GM19455 (cell line): ENCODE results near the gene MC1R.

ENCODE experiments used
- ATAC-seq: cut with Tn5 transposase; IDR thresholded peaks from one replicate; pipeline ENCODE4 v1.9.1; 2021; ENCODE audit not compliant: unreplicated experiment

MC1R gene

DNA sequence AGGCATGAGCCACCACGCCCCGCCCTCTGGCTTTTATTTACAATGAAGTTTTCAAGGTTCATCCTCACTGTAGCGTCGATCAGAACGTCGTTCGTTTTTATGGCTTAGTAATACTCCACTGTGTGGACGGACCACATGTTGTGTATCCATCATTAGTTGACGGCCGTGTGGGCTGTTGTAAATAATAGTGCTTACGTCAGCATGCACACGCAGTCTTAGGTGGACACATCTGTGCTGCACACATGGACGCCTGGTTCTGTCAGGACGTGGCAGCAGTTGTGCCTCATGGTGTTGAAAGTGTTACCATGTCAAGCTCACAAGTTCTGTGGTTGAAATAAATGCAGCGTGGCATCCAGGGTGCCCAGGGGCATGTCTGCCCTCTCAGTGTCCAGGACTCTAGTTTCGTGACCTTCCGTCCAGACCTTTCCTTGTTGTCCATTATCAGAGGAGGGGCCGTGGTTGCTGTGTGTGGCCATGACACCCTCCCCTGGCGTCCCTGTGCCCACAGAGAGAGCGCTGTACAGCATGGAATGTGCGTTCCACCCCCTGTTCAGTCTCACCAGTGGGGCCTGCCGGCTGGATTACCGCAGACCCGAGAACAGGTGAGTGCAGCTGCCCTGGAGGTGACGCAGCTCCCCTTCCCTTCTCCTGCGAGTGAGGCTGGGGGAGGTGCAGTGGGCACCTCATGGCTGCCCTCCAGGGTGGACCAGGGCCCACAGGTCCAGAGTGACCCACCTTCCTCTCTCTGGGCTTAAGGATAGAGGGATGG is 23.0 kb upstream of the MC1R start:
- no peak for ATAC-seq

- no peak for ATAC-seq
Measured at GRCh38 chr16:89897204-89897603, 21.5 kb upstream of the MC1R start.

DNA sequence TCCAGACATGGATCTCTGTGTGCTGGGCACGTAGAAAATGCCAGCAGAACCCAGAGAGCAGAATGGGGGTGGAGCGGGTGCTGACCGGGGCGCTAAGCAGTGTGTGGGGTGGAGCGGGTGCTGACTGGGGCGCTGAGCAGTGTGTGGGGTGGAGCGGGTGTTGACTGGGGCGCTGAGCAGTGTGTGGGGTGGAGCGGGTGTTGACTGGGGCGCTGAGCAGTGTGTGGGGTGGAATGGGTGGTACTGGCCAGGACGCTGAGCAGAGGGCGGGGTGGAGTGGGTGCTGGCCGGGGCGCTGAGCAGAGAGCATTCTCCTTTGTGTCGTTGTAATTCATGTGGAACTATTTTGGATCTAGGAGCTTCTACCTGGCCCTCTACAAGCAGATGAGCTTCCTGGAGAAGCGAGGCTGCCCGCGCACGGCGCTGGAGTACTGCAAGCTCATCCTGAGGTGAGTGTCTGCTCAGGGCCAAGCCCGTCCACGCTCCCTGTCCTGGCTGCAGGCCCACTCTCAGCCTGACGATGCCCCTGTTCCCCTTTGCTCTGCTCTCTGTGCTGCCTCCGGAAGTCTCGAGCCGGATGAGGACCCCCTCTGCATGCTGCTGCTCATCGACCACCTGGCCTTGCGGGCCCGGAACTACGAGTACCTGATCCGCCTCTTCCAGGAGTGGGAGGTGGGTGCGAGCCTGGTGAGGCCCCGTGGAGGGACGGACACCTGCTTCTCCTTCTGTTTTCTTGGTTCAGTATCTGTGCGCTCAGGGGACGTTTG is 20.3 kb upstream of the MC1R start:
- ATAC-seq, result no peak

- ATAC-seq, result no peak
Measured at GRCh38 chr16:89899879-89900481, 18.7 kb upstream of the MC1R start.

GRCh38 chr16:89900885-89901284 is 17.8 kb upstream of the MC1R start:
- ATAC-seq, result no peak

- no peak for ATAC-seq
Measured at GRCh38 chr16:89902980-89903379, 15.7 kb upstream of the MC1R start.

GRCh38 chr16:89903908-89904515 is 14.7 kb upstream of the MC1R start:
- no peak for ATAC-seq

- ATAC-seq, result no peak
Measured at GRCh38 chr16:89904606-89905510, 13.8 kb upstream of the MC1R start.

GRCh38 chr16:89905511-89906139 is 13.0 kb upstream of the MC1R start:
- ATAC-seq, result no peak

GRCh38 chr16:89906140-89907025 is 12.3 kb upstream of the MC1R start:
- ATAC-seq, result no peak

- ATAC-seq, result no peak
Measured at GRCh38 chr16:89907055-89907814, 11.4 kb upstream of the MC1R start.

DNA sequence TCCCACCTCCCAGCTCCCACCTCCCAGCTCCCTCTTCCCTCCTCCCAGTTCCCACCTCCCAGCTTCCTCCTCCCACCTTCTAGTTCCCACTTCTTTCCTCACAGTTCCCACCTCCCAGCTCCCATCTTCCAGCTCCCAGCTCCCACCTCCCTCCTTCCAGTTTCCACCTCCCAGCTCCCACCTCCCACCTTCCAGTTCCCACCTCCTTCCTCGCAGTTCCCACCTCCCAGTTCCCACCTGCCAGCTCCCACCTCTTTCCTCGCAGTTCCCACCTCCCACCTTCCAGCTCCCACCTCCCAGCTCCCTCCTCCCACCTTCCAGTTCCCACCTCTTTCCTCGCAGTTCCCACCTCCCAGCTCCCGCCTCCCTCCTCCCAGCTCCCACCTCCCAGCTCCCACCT is 10.4 kb upstream of the MC1R start:
- no peak for ATAC-seq

DNA sequence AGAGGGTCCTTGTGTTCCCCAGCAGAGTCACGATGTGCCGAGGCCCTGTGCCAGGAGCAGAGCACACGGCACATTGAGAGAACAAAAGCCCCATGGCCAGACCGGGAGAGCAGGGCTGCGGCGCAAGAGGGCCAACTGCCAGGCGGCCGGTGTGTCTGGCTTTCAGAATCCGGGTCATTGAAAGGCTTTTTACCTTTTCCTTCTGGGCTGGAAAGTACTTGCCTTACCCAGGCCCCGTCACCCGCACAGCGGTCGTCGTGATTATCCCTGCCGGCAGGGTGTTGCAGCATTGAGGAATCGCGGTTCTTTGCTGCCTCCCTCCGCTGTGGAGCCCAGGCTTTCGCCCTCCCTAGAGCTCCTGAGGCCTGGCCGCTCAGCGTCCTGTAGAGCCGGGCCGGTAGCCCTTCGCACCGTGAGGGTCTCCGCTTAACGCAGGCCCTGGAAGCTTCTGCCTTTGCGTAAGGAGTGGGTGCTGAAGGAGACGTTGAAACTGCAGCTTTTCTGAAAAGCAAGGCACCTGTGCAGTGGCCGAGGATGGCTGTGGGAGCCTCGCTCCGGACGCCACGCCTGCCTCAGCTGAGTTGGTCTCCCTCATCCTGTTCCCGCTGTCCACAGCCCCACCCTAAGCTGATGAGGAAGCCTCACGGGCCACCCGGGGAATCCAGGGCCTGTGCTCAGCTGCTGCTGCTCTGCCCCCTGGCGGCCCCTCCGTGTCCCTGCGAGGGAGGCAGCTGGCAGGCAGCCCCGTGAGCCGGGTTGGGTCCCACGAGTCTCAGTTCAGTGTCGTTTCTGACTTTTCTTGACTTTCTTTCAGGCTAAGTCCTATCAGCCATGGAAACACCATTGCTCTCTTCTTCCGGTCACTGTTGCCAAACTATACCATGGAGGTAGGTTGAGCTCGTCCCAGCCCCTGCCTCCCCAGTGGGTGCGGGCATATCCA is 8.6 kb upstream of the MC1R start:
- ATAC-seq, result no peak

GRCh38 chr16:89910717-89911354 is 7.8 kb upstream of the MC1R start:
- ATAC-seq, result no peak

- ATAC-seq, result no peak
Measured at GRCh38 chr16:89911375-89911774, 7.3 kb upstream of the MC1R start.

- no peak for ATAC-seq
Measured at GRCh38 chr16:89912143-89912542, 6.5 kb upstream of the MC1R start.

GRCh38 chr16:89912627-89913026 is 6.0 kb upstream of the MC1R start:
- no peak for ATAC-seq
